ENCODE measurements around the gene TLR5.

GRCh38 chr1:223177681-223178080 is 34.6 kb upstream of the TLR5 start:
- no peak for TF ChIP-seq EZH2 (IDR thresholded peaks at IDR 0.05; ENCODE audit: low read length)
- no peak for TF ChIP-seq CTCF (optimal IDR thresholded peaks at IDR 0.05 in 1 of 3, IDR thresholded peaks at IDR 0.05 in 1 of 3, conservative IDR thresholded peaks at IDR 0.05 in 1 of 3; ENCODE audit: extremely low read depth in 1 of 3, insufficient read depth in 2 of 3, low read length in 3 of 3)
